Fibroblast of skin of left biceps (primary cell): ENCODE results near the gene CLUH.

Experiments
- DNase-seq, 2 experiments: peaks; one replicate each; pipeline ENCODE4 v3.0.0-alpha.2; 2013; ENCODE audit warnings: low read depth in 2 of 2

Gene CLUH

DNA sequence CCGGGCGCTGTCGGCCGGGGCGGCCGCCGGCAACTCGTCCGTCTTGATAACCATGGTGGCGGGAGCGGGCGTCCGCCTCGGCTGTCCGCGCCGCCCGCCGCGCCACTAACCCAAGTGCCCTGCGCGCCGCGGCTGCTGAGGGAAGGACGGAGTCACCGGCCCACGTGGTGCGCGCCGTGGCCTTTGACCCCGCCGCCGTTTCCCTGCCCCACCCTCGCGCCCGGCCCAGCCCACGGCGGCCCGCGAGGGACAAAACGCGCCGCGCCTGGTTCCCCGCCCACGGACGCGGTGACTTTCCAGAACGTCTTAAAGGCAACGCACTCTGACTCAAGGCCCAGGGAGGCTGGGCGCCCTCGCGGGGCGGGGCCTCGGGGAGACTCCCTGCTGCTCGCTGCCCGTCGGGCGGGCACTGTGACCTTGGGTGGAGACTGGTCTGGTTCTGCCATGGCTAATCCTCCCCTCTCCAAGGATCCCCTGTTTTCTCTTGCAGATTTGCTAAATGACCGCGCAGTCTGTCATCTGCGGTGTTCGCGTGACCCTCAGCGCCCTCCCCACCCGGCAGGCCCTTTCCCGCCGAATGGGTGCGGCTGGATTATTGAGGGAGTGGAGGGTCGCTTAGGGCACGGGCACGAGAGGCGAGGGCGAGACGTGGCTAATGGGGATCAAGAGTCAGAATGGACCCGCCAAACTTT lies at the start of gene CLUH:
Gene CLUH (minus strand): TSS at position 157 of the 692 bp plus-strand sequence. CDS start 103 bp downstream, at position 54.
- peak; percentile 91 to 93 for DNase-seq

DNA sequence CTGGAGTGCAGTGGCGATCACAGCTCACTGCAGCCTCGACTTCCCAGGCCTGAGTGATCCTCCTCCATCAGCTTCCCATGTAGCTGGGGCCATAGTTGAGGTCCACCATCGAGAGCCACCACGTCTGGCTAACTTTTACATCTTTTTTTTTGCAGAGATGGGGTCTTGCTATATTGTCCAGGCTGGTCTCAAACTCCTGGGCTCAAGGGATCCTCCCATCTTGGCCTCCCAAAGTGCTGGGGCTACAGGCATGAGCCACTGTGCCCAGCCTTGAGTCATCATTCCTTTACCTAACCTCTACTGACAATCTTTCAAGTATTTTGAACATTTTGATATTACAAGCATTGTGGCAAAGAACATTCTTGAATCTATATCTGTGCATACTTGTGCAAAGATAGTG lies 47.3 kb upstream of the CLUH start:
- DNase-seq, result no peak

DNA sequence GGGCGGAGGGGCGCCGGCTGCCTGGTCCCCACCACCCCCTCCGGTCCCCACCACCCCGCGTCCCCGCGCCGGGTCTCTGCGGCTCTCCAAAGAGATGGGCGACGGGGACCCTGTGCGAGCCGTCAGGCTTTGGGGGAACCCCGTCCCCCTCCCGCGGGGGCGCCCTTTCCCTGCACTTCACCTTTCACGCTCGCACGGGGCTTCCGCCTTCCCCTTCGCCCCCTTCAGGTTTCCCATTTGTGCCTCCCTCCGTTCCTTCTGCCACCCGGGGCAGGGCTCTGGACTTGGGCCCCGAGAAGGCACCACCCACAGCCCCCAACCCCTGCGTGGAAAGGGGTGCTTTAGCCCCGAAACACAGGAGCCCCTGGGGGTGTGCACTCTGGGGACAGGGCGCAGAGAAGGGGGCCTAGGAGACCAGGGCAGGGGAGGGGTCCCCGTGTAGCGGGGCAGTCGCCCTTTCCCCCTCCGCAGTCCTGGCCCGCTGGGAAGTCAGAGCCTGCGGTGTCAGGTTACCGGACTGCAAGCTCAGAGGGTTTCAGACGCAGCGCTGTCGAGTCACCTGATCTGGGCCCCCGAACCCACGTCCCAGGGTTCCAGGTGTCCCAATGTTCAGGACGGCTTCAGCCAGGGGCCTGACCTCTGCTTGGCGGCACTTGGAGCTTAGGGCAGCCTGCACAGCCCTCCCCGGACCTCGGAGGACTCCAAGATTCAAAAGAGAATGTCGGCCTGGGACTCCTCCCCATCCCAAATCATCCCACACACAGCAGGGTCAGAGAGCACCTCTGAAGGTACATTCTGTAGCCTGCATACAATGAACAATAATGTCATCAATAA lies 44.5 kb upstream of the CLUH start:
- no peak for DNase-seq

DNA sequence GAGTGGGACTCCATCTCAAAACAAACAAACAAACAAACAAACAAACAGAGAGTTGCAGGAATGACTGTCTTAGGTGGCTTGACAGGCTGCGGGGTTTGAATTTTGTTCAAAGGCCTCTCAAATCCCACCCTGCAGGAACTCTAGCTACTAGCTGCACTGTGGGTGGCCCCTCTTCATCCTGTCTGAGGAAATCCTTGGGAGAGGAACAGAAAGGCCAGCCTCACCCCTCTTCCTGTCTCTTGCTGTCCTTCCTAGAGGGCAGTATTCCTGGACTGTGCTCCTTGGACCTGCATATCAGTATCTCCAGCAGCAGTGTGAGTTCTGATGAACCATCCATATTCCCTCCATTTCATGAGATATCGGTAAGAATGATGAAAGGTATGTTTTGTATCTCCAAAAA lies 39.9 kb upstream of the CLUH start:
- no peak for DNase-seq

DNA sequence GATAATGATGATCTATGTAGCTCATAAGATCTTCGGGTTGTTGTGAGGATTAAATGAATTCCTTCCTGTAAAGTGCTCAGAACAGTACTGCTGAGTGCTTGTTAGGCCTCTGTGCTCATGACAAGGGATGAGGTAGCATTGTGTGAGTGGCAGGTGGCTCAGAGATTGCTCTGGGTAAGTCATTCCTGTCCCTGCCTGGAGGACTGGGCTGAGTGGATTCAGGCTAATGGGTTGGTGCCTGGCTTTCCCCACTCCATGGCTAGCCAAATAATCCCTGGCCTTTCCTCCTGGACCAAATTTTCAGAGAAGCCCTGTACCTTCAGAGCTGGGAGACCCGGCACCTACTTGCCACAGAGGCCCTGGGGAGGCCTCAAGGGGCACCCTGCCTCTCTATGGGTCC lies 39.2 kb upstream of the CLUH start:
- DNase-seq, result no peak

DNA sequence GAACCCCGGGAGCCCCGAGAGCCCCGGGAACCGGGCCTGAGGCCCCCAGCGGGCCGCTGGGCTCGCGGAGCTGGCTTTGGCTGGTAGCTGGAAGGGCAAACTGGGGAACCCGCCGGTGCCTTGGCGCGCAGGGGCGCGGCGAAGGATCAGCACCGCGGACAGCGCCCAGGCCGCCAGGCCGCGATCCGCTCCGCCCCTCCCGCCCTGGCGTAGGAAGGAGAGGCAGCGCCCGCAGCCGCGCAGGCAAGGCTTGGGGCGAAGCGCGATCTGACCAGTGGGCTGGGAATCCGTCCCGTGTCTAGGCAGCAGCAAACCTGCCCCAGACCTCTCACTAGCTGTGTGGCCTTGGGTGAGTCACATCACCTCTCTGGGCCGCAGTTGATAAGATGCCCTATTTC lies 38.2 kb upstream of the CLUH start:
- peak in 1 of 2 experiments; percentile 5 for DNase-seq

DNA sequence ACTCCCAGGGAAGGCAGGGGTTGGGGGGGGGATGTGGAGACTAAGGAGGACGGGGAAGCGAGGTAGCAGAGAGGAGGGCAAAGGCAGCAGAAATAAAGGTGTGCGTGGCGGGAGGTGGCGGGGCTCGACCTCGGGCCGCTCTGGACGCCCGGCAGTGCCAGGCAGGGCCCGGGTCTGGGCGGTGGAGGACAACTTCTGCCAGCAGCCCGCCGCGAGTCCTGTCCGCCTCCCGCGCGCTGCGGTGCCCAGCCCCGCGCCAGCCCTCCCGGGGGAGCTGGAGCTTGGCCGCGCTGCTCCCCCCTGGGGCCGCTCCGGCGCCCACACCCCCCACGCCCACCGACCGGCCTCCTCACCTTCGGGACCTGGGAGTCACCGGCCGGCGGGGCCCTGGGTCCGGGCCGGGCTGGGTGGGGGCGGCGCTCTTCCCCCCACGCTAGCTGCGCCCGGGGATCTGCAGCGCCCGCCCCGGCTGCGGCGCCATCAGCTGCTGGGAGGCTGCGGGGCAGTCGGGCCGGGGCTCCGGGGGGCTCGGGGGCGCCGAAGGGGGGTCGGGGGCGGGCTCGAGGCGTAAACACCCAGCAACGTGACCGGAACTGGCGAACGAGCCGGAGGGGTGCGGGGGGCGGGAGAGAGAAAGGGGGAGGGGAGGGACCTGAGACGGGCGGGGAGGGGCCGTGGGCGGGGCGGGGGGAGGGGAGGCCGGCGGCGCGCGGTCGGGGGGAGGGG lies 37.7 kb upstream of the CLUH start, which contains the start of gene CCDC92B:
Gene CCDC92B (minus strand): TSS at position 595 of the 726 bp plus-strand sequence. CDS start 14,507 bp downstream, outside the sequence.
- no peak for DNase-seq

DNA sequence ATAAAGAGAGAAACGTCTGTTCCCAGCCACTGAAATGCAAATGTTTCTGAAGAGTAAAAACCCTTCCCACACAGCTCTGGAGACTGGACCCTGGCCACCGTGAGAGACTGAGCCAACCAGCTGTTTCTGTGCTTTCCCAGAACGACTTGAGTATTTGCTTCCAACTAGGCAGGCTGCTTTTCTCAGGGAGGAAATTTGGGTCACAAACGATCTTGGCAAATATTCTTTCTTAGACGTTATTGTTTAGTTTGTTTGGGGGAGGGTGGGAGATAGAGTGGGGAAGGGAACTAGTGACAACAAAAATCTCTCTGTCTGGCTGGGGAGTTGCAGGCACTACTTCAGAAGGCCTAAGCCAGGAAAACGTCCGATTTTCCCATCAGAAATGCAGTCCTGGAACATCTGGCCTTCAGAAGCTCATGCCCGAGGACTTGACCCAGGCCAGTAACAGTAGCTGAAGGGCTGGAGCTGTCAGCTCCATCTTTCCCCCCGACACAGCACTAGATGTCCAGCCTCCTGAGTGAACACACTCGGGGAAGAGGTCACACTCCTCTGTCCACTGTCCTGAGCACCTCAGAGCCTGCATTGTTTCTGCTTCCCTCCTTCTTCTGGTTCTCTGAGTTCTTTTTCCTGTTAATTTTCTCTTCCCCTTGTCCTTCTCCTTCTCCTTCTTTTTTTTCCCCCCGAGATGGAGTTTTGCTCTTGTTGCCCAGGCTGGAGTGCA lies 33.9 kb upstream of the CLUH start:
- no peak for DNase-seq

DNA sequence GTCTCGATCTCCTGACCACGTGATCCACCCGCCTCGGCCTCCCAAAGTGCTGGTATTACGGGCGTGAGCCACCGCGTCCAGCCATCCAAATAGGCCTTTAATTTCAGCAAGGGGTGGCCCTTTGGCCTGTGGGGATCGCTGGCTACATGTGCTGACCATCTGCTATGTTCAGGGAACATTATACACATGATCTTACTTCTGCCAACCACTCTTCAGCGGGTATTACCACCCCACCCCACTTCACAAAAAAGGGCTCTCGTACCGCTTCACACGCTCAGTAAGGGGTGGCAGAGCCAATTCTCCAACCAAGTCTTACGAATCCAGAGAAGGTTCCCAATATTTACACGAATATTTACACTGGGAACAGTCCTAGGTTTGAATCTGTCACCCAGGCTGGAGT lies 26.1 kb upstream of the CLUH start:
- no peak for DNase-seq

DNA sequence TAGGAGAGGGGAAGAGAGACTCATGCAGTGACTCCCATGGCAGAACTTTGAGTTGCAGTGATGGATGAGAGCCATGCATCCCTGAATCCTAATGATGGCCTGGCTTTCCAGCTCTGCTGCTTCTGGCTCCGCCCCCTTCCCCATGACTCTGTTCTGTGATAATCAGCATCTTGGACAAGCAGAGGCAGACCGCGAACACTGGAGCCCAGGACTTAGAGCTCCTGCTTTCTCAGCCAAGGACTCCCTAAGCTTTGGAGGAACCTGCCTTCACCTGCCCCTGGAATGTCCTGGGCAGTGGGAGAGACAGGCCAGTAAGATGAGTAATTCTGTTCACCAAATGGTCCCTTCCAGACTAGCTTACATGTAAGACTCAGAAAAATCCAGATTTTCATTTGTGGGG lies 25.4 kb upstream of the CLUH start:
- no peak for DNase-seq

- DNase-seq, result no peak
Measured at GRCh38 chr17:2735896-2736295, 24.3 kb upstream of the CLUH start.

DNA sequence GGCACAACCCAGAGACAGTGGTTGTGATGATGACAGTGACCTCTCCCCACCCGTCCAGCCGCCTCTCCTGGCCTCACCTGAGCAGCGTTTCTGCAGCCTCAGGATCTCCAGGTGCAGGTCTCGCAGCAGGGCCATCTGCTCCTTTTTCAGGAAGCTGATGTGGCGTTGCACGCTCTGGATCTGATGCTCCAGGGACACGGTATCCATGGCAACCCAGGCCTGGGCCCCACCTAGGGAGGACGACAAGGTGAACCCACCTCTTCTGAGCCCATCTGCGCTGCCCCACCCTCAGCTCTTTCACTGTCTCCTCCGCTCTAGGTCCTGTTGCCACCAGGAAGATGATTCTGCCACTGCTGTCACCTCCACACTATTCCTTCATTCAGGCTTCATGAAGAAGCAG lies 23.4 kb upstream of the CLUH start:
- DNase-seq, result no peak

DNA sequence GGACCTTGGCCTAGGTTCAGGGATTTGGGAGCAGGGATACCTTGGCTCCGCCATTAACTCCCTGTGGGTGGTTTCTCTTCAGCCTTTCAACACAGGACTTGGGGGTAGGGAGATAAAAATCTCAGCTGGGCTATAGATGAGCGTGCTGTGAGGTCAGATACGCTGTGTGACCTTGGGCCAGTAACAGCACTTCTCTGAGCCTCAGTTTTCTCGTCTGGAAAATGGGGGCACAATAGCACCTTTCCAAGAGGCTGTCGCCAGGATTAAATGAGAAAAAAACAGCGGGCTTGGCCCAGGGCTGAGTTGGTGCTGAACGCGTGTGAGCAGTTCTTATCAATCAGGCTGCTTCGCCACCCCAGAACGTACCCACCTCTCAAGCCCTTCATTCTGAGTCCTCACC lies 20.2 kb upstream of the CLUH start:
- no peak for DNase-seq

DNA sequence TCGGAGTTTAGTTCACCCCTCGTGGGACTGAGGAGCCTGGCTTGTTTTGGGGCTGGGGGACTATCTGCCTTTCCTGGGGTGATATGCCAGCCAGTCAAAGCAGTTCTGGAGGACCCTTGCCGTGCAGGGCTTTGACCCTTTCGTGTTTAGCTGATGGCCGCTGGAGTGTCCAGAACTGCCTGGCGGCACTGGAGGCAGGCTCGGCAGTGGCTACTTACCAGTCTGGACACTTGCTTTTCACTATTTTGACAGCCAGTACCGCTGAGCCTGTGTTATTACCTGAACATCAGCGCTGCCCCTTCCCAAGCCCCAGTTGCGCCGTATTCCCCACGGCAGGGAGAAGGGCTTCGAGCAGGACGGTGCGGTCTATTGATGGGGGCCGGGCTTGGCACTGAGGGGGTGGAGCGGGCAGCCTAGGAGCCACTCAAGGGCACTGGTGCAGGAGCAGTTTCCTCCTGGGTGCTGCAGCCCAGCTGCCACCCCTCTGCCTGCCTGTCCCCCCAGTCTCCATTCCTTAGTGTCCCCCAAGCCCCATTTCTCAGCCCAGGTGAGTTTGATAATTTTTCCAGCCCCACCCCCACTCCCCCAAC lies 19.3 kb upstream of the CLUH start:
- no peak for DNase-seq

- DNase-seq, result no peak
Measured at GRCh38 chr17:2724784-2725164, 13.2 kb upstream of the CLUH start.

GRCh38 chr17:2723997-2724783 lies 12.6 kb upstream of the CLUH start:
- no peak for DNase-seq

DNA sequence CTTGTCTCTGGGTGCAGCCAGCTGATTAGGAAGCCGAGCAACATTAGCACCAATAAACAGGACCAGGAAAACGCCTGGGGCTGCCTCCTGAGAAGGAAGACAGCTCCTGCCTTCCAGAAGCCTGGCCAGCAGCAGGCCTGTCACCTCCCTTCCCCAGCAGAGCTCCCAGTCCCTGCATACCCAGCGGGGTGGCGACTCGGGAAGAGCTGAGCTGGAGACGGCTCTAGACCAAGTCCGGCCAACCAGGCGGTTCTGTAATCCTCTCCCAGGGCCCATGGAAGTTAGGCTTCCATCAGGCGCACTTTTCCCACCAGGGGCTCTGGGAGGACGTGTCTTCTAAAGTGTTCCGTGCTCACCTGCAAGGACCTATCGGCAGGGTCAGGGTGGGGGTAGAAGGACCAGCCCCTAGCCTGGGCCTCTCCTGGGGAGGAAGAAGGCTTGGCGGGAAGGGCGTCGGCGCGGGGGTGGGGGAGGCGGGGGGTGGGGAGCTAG lies 12.0 kb upstream of the CLUH start:
- no peak for DNase-seq

DNA sequence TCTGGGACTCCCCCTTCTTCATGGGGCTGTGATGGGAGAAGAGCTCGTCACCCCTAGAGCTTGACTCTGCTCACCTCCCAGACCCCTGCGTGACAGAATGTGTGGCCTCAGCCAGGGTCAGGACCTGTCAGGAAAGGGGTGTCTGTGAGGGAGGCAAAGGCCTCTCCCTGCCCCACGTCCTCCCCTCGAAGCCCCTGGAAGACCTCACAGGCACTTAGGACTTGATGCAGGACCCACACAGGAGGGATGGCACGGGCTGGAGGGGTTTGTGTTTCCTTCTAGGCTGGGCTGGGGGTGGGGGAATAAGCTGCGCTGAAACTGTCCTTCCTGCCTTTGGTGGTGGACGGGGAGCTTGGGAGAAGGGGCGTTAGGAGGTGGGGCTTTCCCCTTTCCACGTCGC lies 11.0 kb upstream of the CLUH start:
- no peak for DNase-seq

DNA sequence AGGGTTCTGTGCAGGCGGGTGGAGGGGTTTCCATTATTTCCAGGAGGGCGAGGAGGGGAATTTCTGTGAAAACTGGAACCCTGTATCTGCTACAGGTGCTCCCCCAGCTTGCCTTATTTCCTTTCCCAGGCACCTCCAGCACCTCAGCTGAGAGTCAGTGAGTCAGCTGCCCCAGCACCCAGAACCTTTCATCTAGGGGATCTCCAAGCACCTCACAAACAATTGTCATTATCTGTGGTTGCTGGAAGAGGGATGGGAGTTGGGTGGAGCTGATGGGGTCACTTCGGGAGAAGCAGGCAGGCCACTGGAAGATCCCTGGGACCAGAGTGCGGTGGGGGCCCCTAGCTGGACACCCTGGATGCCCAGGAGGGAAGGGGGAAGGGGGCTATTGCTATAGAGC lies 10.0 kb upstream of the CLUH start:
- no peak for DNase-seq

DNA sequence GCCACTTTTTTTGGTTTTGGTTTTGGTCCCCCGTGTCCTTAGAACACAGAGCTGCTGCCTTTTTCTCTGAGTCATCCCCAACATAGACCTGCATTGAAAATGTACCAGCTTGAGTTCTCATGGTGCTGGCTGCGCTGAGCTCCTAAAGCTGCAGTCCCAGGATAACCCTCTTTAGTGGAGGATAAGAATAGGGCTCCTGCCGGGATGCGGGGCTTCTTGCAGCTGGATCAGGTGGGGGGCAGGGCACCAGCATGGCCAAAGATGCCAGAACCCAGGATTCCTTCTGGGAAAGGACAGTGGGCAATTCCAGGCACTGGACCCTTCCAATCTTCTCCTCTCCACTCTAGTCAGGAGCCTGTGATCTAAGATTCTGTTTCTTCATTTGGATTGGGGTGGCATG lies 8.3 kb upstream of the CLUH start:
- DNase-seq, result no peak
